Measurements from ENCODE around the gene TGIF2.
"Not testable (repeated sequence)": the region's sequence is repeated elsewhere in the genome, so short reads cannot be mapped to it uniquely, and the experiment has no call there.

Gene TGIF2

DNA sequence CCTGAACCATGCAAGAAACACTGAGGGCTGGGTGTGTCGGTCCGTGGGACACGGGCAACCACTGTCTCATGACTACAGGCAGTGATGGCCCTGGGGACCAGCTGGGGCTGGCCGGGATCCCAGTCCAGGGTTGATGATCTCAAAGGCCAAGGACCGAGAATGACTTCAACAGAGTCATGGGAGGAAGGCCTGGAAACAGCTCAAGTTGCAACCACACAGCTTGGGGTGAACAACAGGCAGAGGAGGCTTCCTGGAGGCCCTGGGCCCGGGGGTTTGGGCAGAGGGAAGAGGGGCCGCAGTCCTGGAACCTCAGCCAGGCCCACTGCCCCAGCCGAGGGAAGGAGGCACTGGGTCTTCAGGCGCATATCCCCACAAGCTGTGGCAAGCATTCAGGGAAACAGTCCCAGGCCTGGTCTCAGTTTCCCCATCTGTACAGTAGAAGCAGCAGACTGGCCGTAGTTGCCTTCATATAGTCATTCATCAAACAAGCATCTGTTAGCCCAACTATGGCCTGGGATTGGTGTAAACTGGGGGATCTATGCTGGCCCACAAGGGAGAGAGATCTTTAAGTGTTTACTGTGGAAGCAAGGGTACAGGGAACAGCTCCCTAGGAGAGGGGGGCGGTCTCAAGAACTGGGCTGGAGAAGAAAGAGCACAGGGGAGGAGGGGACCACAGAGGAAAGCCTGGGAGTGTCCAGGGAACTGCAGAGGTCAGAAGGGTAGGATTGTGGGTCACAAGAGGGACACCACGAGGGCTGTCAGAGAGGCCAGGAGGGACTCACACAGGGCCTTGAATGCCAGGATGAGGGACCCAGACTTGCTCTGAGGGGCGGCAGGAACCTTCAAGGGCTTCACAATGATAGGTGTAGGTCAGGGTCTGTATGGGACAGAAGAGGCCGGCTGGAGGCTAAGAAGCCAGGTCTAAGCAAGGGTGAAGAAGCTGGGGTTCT lies 29.9 kb upstream of the TGIF2 start:
- DNase-seq (no peak), ATAC-seq (no peak)
- Mint-ChIP-seq H3K9me3 (no peaks in the 10 kb centered on the region), H3K27me3 (no peaks in the 10 kb centered on the region), H3K27ac (peak overlapping the region in 1 of 2 donors; percentile 60), H3K4me3 (no peak overlapping the region), H3K4me1 (peaks cover 27% of the 10 kb centered on the region)

- no peak overlapping the region for H3K27ac Mint-ChIP-seq
- no peaks in the 10 kb centered on the region for H3K27me3 Mint-ChIP-seq
- no peak for DNase-seq
- no peak overlapping the region for H3K4me3 Mint-ChIP-seq
- ATAC-seq: no peak
- no peaks in the 10 kb centered on the region for H3K9me3 Mint-ChIP-seq
- peaks cover 27% of the 10 kb centered on the region for H3K4me1 Mint-ChIP-seq
These were observed 29.0 kb upstream of the TGIF2 start for GRCh38 chr20:36544134-36545018.

DNA sequence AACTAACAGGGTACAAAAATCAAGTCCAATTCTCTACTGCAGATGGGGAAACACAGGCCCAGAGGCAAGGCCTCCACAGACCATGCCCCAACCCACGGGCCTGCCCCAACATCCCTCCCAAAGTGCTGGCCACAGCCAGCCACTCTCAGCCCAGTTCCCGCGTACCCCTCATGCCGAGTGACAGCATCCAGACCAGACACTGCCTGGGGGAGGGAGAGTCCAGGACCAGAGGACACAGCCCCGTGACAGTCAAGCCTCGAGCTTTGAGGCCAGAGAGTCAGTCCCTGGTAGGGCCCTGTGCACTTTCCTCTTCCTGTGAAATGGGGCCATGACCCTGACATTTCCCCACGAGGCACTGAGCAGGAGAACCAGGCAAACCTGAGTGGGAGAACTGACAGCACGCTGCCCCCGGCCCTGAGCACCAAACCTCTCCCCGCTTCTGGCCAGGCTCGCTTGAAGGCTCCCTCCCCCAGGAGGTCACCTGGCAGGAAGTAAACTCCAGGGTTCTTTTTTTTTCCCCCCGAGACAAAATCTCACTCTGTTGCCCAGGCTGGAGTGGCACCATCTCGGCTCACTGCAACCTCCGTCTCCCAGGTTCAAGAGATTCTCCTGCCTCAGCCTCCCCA lies 27.2 kb upstream of the TGIF2 start:
- DNase-seq: no peak
- H3K4me3 Mint-ChIP-seq: no peak overlapping the region
- peak overlapping the region in 1 of 2 donors; percentile 79 for H3K27ac Mint-ChIP-seq
- H3K27me3 Mint-ChIP-seq: no peaks in the 10 kb centered on the region
- ATAC-seq: no peak
- peaks cover 19% of the 10 kb centered on the region for H3K4me1 Mint-ChIP-seq
- no peaks in the 10 kb centered on the region for H3K9me3 Mint-ChIP-seq

DNA sequence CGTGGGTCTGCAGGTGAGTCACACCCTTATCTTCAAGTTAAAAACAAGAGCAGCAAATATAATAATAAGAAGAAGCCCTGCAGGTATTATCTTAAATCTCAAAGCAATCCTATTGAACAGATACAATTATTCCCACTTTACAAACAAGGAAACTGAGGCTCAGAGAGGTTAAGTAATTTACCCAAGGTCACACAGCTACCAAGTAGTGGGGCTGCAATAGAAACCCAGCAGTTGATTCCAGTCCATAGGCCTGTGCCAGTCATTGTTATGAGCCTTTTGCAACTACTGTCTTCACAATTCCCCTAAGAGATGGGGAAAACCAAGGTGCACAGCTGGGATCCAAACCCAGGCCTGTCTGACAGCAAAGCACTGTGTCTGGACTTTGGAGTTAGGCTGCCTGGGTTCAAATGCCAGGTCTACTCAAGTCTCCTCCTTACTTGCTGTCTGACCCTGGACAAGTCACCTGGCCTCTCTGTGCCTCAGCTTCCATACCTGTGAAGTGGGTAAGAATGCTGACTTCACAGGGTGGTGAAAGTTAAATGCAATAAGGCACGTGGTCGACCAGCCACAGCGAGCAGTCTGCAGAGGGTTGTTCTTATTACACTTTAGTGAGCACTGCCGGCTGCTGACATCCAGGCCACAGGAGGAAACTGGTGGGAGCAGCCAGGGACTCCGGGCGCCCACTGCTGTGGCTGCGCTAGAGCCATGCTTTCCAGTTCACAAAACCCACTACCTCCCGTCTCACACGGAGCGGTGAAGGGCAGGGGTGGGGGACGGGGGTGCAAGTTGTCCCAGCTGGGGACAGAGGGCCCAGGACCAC lies 26.0 kb upstream of the TGIF2 start:
- peak overlapping the region in 1 of 2 donors; percentile 13 for H3K27ac Mint-ChIP-seq
- ATAC-seq (no peak), DNase-seq (no peak)
- no peaks in the 10 kb centered on the region for H3K9me3 Mint-ChIP-seq
- peaks cover 13% of the 10 kb centered on the region for H3K4me1 Mint-ChIP-seq
- no peak overlapping the region for H3K4me3 Mint-ChIP-seq
- no peaks in the 10 kb centered on the region for H3K27me3 Mint-ChIP-seq

DNA sequence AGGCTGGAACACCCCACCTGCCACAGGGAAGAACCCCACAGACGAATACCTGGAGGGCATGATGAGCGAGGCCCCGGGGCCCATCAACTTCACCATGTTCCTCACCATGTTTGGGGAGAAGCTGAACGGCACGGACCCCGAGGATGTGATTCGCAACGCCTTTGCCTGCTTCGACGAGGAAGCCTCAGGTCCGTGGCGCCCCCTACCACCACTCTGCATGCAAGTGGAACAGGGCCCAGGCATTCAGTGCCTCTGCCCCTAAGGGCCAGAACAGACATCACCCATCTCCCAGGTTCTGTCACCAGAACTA lies 25.4 kb upstream of the TGIF2 start:
- ATAC-seq: no peak
- peaks cover 13% of the 10 kb centered on the region for H3K4me1 Mint-ChIP-seq
- H3K27me3 Mint-ChIP-seq: no peaks in the 10 kb centered on the region
- no peaks in the 10 kb centered on the region for H3K9me3 Mint-ChIP-seq
- no peak for DNase-seq
- H3K27ac Mint-ChIP-seq: no peak overlapping the region
- no peak overlapping the region for H3K4me3 Mint-ChIP-seq

- peaks cover 13% of the 10 kb centered on the region for H3K4me1 Mint-ChIP-seq
- no peaks in the 10 kb centered on the region for H3K9me3 Mint-ChIP-seq
- no peak overlapping the region for H3K27ac Mint-ChIP-seq
- no peaks in the 10 kb centered on the region for H3K27me3 Mint-ChIP-seq
- DNase-seq: no peak
- H3K4me3 Mint-ChIP-seq: no peak overlapping the region
- no peak for ATAC-seq
These were observed 24.4 kb upstream of the TGIF2 start for GRCh38 chr20:36548704-36549627.

DNA sequence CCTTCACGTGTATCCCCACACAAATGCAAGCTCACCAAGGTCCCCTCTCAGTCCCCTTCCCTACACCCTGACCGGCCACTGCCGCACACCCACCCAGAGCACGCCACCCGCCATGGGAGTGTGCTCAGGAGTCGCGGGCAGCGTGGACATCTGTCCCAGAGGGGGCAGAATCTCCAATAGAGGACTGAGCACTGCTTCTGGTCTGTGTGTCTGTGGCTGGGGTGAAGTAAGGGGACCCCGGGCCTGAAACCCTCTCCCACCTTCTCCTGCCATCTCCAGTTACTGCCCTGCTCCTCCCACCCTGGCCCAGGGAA lies 23.8 kb upstream of the TGIF2 start:
- no peak overlapping the region for H3K27ac Mint-ChIP-seq

DNA sequence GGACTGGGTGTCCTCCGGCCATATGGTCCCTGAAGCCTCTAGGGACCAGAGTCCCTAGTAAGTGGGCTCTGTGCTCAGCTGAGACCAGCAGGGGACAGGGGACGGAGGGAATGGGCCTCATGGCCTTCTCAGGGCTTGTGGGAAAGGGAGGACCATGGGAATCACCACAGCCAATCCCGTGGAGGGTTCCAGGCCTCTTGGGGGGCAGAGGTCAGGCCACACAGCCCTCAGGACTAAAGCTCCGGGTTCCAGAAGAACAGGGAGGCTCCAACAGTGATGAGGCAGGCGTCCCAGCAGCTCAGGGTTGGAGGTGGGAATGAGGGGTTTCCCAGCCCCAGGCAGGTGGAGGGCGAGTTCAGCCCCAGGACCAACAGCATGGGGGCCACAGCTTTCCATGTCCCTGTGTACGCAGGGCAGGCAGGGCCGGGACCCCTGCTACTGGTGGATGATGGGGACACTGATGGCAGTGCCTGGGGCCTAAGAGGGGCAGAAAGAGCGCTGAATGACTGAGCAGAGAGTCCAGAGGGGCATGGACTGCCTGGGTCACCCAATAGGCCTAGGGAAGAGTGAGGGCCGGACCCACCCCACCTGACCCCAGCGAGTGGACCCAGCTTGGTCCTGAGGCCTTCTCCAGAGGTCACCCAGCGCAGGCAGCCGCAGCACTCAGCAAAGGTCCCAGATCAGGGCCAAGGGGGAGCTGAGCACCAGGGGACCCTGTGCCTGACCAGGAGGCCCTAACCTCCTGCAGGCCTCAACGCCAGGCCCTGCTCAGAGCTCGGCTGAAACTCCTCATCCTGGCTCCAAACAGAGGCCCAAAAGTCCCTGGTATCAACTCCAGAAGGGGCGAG lies 23.2 kb upstream of the TGIF2 start:
- no peak overlapping the region for H3K4me3 Mint-ChIP-seq
- H3K27ac Mint-ChIP-seq: peak overlapping the region in 1 of 2 donors; percentile 57
- no peaks in the 10 kb centered on the region for H3K9me3 Mint-ChIP-seq
- ATAC-seq (no peak), DNase-seq (no peak)
- H3K4me1 Mint-ChIP-seq: peaks cover 13% of the 10 kb centered on the region
- no peaks in the 10 kb centered on the region for H3K27me3 Mint-ChIP-seq

More for the DNA sequence above, 23.8 kb upstream of the TGIF2 start:
- ATAC-seq (no peak), DNase-seq (no peak)
- H3K9me3 Mint-ChIP-seq: no peaks in the 10 kb centered on the region
- H3K4me1 Mint-ChIP-seq: peaks cover 13% of the 10 kb centered on the region
- no peaks in the 10 kb centered on the region for H3K27me3 Mint-ChIP-seq
- H3K4me3 Mint-ChIP-seq: no peak overlapping the region

GRCh38 chr20:36550790-36551299 lies 22.6 kb upstream of the TGIF2 start:
- Mint-ChIP-seq H3K4me1 (peaks cover 13% of the 10 kb centered on the region), H3K9me3 (no peaks in the 10 kb centered on the region), H3K4me3 (no peak overlapping the region), H3K27me3 (no peaks in the 10 kb centered on the region), H3K27ac (peak overlapping the region in 1 of 2 donors; percentile 57)
- DNase-seq: no peak
- no peak for ATAC-seq

DNA sequence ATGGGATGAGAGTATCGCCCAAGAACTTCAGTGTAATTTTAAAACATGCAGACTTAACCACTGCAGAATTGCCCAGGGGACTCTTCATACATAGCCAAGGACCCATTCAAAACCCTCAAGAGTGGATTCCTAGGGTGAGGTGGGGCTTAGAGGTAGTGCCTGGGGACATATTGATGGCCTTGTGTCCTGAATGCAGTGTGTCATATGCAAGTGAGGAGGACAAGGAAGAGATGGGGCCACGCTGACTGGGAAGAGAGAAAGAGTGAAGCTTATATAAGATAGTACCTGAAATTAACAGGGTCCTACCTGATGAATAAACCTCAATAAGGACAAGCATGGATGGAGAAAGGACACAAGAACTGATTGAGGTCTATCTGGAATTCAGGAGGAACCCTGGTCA lies 18.1 kb upstream of the TGIF2 start:
- H3K4me1 Mint-ChIP-seq: peaks cover 8% of the 10 kb centered on the region
- no peak for DNase-seq
- no peaks in the 10 kb centered on the region for H3K27me3 Mint-ChIP-seq
- H3K27ac Mint-ChIP-seq: no peak overlapping the region
- no peak for ATAC-seq
- no peaks in the 10 kb centered on the region for H3K9me3 Mint-ChIP-seq
- H3K4me3 Mint-ChIP-seq: no peak overlapping the region

DNA sequence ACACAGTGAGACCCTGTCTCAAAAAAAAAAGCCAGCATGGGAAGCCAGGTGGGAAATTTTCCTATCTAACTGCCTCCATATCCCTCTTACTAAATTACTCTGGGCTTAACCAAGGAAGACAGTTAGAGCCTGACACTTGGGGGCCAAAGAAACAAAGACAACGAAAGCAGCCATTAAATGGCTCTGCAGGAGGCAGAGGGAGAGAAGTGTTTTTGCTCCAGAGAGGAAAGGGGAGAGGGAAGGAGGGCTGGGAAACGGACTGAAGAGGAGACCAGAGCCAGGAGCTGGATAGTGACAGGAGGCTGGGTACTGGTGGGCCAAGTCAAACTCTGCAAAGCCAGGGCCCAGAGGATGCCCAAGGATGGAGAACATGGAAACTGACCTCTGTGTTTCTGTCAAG lies 10.7 kb upstream of the TGIF2 start:
- no peaks in the 10 kb centered on the region for H3K27me3 Mint-ChIP-seq
- no peak overlapping the region for H3K27ac Mint-ChIP-seq
- no peak overlapping the region for H3K4me3 Mint-ChIP-seq
- H3K4me1 Mint-ChIP-seq: peaks cover 15% of the 10 kb centered on the region
- ATAC-seq: no peak
- H3K9me3 Mint-ChIP-seq: peaks cover 11 to 18% of the 10 kb centered on the region in 2 donors
- DNase-seq: no peak

DNA sequence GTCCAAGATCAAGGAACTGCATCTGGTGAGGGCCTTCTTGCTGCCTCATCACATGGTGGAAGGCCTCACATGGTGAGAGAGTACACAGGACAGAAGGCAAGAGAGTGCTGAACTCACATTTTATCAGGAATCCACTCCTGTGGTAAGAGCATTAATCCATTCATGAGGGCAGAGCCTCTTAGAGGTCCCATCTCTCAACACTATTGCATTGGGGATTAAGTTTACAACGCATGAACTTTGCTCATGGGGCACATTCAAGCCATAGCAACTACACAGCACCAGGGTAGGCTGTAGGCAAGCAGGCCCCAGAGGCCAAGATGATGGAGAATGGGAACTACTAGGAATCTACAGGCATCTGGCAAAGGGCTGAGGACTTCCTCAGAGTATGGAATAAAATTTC lies 10.0 kb upstream of the TGIF2 start:
- H3K4me1 Mint-ChIP-seq: peaks cover 15% of the 10 kb centered on the region
- no peak overlapping the region for H3K27ac Mint-ChIP-seq
- H3K4me3 Mint-ChIP-seq: no peak overlapping the region
- ATAC-seq (no peak), DNase-seq (no peak)
- peaks cover 11 to 18% of the 10 kb centered on the region in 2 donors for H3K9me3 Mint-ChIP-seq
- H3K27me3 Mint-ChIP-seq: no peaks in the 10 kb centered on the region

DNA sequence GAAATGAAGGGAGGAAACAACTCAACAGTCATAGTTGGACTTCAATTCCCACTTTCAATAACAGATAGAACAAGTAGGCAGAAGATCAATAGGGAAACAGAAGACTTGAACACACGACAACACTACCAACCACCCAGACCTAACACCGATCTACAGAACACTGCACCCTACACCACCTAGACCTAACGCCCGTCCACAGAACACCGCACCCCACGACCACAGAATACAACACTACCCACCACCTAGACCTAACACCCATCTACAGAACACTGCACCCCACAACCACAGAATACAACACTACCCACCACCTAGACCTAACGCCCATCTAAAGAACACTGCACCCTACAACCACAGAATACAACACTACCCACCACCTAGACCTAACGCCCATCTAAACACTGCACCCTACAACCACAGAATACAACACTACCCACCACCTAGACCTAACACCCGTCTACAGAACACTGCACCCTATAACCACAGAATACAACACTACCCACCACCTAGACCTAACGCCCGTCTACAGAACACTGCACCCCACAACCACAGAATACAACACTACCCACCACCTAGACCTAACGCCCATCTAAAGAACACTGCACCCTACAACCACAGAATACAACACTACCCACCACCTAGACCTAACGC lies 9.2 kb upstream of the TGIF2 start:
- H3K27ac Mint-ChIP-seq: peak overlapping the region in 1 of 2 donors; percentile 30
- H3K4me1 Mint-ChIP-seq: peaks cover 15% of the 10 kb centered on the region
- H3K27me3 Mint-ChIP-seq, DNase-seq, H3K4me3 Mint-ChIP-seq, ATAC-seq: not testable (repeated sequence)
- peaks cover 11 to 18% of the 10 kb centered on the region in 2 donors for H3K9me3 Mint-ChIP-seq

Measured in stimulated activated naive CD8-positive, alpha-beta T cell treated with anti-CD3 and anti-CD28 coated beads, Interleukin-15, amount 100 ng/mL, for 72 hours (primary cell).